WTC11 (cell line): ENCODE results near the gene LZTS2. TPM values are rescaled to one million over a fixed set of nuclear protein-coding genes. Genes with fewer than 3 reads are reported as not detected.

Experiments
- ATAC-seq: fragments of 200-7000 bp; cut with Tn5 transposase; 2 replicates; pipeline ENCODE4 v1.10.0; 2021; ENCODE audit warnings: mild to moderate bottlenecking, moderate library complexity
- CTCF ChIA-PET: fragments of 300-600 bp; sonication (Branson Sonifier 250); formaldehyde crosslinking; loops from one replicate; lab custom pipeline; 2021; ENCODE audit warnings: antibody characterized with exemption; lab: Charles Lee
- POLR2A ChIA-PET: fragments of 350-600 bp; sonication (Branson Sonifier 250); formaldehyde crosslinking; loops from one replicate; lab custom pipeline; 2021; ENCODE audit warnings: antibody characterized with exemption; lab: Charles Lee
- DNase-seq: peaks from one replicate; pipeline ENCODE4 v3.0.0; 2021; ENCODE audit warnings: low spot score
- H3K27ac Mint-ChIP-seq: 2 replicates; pipeline ENCODE4 v1.8.0; 2021; ENCODE audit warnings: mixed read lengths
- H3K27me3 Mint-ChIP-seq: 2 replicates; pipeline ENCODE4 v1.8.0; 2021; ENCODE audit warnings: low read depth, mild to moderate bottlenecking, moderate library complexity, mixed read lengths
- H3K36me3 Mint-ChIP-seq: 2 replicates; pipeline ENCODE4 v1.8.0; 2021; ENCODE audit warnings: mixed read lengths
- H3K4me1 Mint-ChIP-seq: 2 replicates; pipeline ENCODE4 v1.8.0; 2022; ENCODE audit warnings: mixed read lengths
- H3K4me3 Mint-ChIP-seq: 2 replicates; pipeline ENCODE4 v1.8.0; 2021; ENCODE audit warnings: mild to moderate bottlenecking, moderate library complexity, mixed read lengths
- H3K9me3 Mint-ChIP-seq: 2 replicates; pipeline ENCODE4 v1.8.0; 2021; ENCODE audit warnings: mixed read lengths
- CREB1 ChIP-seq: sonication (generic); formaldehyde crosslinking; IDR thresholded peaks from 2 replicates; pipeline ENCODE4 v1.8.0; 2023; ENCODE audit warnings: mild to moderate bottlenecking, missing genetic modification reagents
- E2F1 ChIP-seq: sonication (generic); formaldehyde crosslinking; IDR thresholded peaks from 2 replicates; pipeline ENCODE4 v1.8.0; 2022; ENCODE audit warnings: mild to moderate bottlenecking, missing genetic modification reagents
- EMX1 ChIP-seq: fragments of 250-450 bp; sonication (Bioruptor Pico); IDR thresholded peaks from 2 replicates; pipeline ENCODE4 v1.8.0; 2021; ENCODE audit warnings: mild to moderate bottlenecking
- FOXP1 ChIP-seq: sonication (generic); formaldehyde crosslinking; IDR thresholded peaks from 2 replicates; pipeline ENCODE4 v1.8.0; 2022; ENCODE audit warnings: missing genetic modification reagents, mild to moderate bottlenecking, moderate library complexity, borderline replicate concordance
- FOXP4 ChIP-seq: sonication (generic); formaldehyde crosslinking; IDR thresholded peaks from 2 replicates; pipeline ENCODE4 v1.8.0; 2022; ENCODE audit warnings: mild to moderate bottlenecking, missing genetic modification reagents
- GABPB1 ChIP-seq: sonication (generic); formaldehyde crosslinking; IDR thresholded peaks from 2 replicates; pipeline ENCODE4 v1.8.1; 2023; ENCODE audit warnings: mild to moderate bottlenecking, missing genetic modification reagents
- HMGA2 ChIP-seq: fragments of 250-450 bp; sonication (Bioruptor Pico); IDR thresholded peaks from 2 replicates; pipeline ENCODE4 v1.4.0; 2021; ENCODE audit warnings: mild to moderate bottlenecking, moderate library complexity
- JUN ChIP-seq: sonication (generic); formaldehyde crosslinking; IDR thresholded peaks from 2 replicates; pipeline ENCODE4 v1.8.0; 2023; ENCODE audit warnings: mild to moderate bottlenecking, missing genetic modification reagents
- KAT7 ChIP-seq: sonication (generic); formaldehyde crosslinking; IDR thresholded peaks from 2 replicates; pipeline ENCODE4 v1.8.1; 2023; ENCODE audit warnings: missing genetic modification reagents, mild to moderate bottlenecking, borderline replicate concordance
- MAX ChIP-seq: sonication (generic); formaldehyde crosslinking; IDR thresholded peaks from 2 replicates; pipeline ENCODE4 v1.8.0; 2022; ENCODE audit warnings: mild to moderate bottlenecking, missing genetic modification reagents
- MXD4 ChIP-seq: fragments of 250-450 bp; sonication (Bioruptor Pico); IDR thresholded peaks from 2 replicates; pipeline ENCODE4 v1.8.0; 2021; ENCODE audit warnings: mild to moderate bottlenecking, moderate library complexity, borderline replicate concordance
- MYBL2 ChIP-seq: sonication (generic); formaldehyde crosslinking; IDR thresholded peaks from 2 replicates; pipeline ENCODE4 v1.8.1; 2023; ENCODE audit warnings: mild to moderate bottlenecking, moderate library complexity, missing genetic modification reagents
- NFYB ChIP-seq: sonication (generic); formaldehyde crosslinking; conservative IDR thresholded peaks from 2 replicates; pipeline ENCODE4 v1.8.0; 2022; ENCODE audit warnings: low read depth, missing genetic modification reagents
- NR3C1 ChIP-seq: sonication (generic); formaldehyde crosslinking; conservative IDR thresholded peaks from 2 replicates; pipeline ENCODE4 v1.8.1; 2023; ENCODE audit warnings: low read depth, mild to moderate bottlenecking, missing genetic modification reagents
- OVOL2 ChIP-seq: fragments of 250-450 bp; sonication (Bioruptor Pico); IDR thresholded peaks from 2 replicates; pipeline ENCODE4 v1.9.0; 2021; ENCODE audit warnings: mild to moderate bottlenecking, borderline replicate concordance
- SP1 ChIP-seq: sonication (generic); formaldehyde crosslinking; conservative IDR thresholded peaks from 2 replicates; pipeline ENCODE4 v1.8.1; 2022; ENCODE audit warnings: missing genetic modification reagents
- ZNF532 ChIP-seq: fragments of 250-450 bp; sonication (Bioruptor Pico); IDR thresholded peaks from 2 replicates; pipeline ENCODE4 v1.9.0; 2021; ENCODE audit warnings: mild to moderate bottlenecking, borderline replicate concordance
- total RNA-seq: library from RNA; stranded (reverse); gene quantifications from 3 replicates; pipeline ENCODE4 v1.2.3, GENCODE V29; 2021
- TF ChIP-seq, protein P1 (sequence below): sonication (generic); formaldehyde crosslinking; conservative IDR thresholded peaks from 2 replicates; pipeline ENCODE4 v1.8.1; 2022; ENCODE audit warnings: mild to moderate bottlenecking, missing genetic modification reagents
- TF ChIP-seq, protein P2 (sequence below): sonication (generic); formaldehyde crosslinking; IDR thresholded peaks from 2 replicates; pipeline ENCODE4 v1.8.1; 2023; ENCODE audit warnings: mild to moderate bottlenecking, missing genetic modification reagents

The LZTS2 gene
- total RNA-seq, 1 experiment from 2014 or later = 84.6 TPM

DNA sequence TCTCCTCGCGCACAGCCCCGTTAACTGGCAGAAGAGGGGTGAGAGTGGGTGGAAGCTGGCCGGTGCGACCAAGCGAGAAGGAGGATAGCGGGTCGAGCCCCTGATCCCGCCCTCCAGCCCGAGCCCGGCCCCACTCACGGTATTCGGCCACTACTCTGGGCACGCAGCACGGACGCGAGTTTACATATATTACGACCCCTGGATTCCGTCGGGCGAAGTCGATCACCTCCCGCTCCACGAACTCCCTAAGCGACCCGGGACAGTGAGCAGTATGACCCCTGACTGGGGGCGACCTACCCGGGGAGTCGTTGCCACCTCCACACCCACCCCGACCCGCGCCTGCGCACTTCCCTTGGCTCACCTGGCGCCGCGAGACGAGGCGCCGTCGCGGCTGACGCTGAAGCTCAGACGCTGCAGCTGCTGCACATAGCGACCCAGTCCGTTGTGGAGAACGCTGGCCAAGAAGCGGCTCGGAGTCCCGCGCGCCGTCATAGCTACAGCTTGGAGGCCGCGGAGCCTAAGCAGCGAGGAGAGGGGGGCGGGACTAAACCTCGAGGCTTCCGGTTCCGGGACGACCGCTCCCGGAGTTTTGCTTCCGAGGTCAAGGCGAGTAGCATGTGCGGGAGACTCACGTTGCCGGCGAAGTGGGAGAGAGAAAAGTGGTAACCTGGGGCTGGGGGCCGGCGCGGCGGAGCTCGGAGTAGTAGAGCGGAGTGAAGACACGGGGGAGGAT is 12.5 kb upstream of the LZTS2 start, which contains the start of the genes MRPL43 and TWNK (continued):
- TF ChIP-seq OVOL2 (CRISPR knock-in tag) = no peak
- TF ChIP-seq SP1 (CRISPR knock-in tag) = peak; percentile 87
- TF ChIP-seq CREB1 = peak; percentile 75; the same call in 1 of the 2 replicates
- TF ChIP-seq HMGA2 = no peak
- TF ChIP-seq, protein P1, sequence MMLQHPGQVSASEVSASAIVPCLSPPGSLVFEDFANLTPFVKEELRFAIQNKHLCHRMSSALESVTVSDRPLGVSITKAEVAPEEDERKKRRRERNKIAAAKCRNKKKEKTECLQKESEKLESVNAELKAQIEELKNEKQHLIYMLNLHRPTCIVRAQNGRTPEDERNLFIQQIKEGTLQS (CRISPR knock-in tag) = peak; percentile 62; the same call in 1 of the 2 replicates
- TF ChIP-seq MAX = peak; percentile 97
- TF ChIP-seq ZNF532 (CRISPR knock-in tag) = no peak
- peak; percentile 38; the same call in 1 of the 2 replicates for TF ChIP-seq JUN (CRISPR knock-in tag)
- peak; percentile 92 for TF ChIP-seq FOXP1 (CRISPR knock-in tag)
- 0 out of 2 replicates have a peak, but pooled peaks have one; percentile 70 for TF ChIP-seq NR3C1 (CRISPR knock-in tag)
- no peak for TF ChIP-seq KAT7 (CRISPR knock-in tag)
- TF ChIP-seq NFYB = peak; percentile 26; the same call in 1 of the 2 replicates
- TF ChIP-seq EMX1 (CRISPR knock-in tag) = no peak
- TF ChIP-seq FOXP4 (CRISPR knock-in tag) = 0 out of 2 replicates have a peak, but pooled peaks have one; percentile 53

- Mint-ChIP-seq H3K36me3 (peaks cover 26% of the 10 kb centered on the region), H3K9me3 (no peaks in the 10 kb centered on the region), H3K4me1 (peaks cover 13% of the 10 kb centered on the region), H3K4me3 (peak overlapping the region; percentile 93), H3K27me3 (no peaks in the 10 kb centered on the region), H3K27ac (peak overlapping the region; percentile 93)
- ChIA-PET POLR2A (interaction anchor here (1.3 kb wide), 1 partner anchor 9 kb away, joined by 5 read pairs; no protein-coding TSS in a partner anchor), CTCF (interaction anchor here (1.0 to 4.5 kb wide), 8 partner anchors 10 to 418 kb away, joined by 3 to 28 read pairs (median 5); partner anchors contain the start of genes PDZD7 and SFXN3)
- ATAC-seq (no peak), DNase-seq (no peak)
- TF ChIP-seq E2F1 (CRISPR knock-in tag) (no peak), MYBL2 (CRISPR knock-in tag) (peak; percentile 21; the same call in 1 of the 2 replicates), MXD4 (no peak), GABPB1 (peak; percentile 5; the same call in 1 of the 2 replicates)
- TF ChIP-seq, protein P2, sequence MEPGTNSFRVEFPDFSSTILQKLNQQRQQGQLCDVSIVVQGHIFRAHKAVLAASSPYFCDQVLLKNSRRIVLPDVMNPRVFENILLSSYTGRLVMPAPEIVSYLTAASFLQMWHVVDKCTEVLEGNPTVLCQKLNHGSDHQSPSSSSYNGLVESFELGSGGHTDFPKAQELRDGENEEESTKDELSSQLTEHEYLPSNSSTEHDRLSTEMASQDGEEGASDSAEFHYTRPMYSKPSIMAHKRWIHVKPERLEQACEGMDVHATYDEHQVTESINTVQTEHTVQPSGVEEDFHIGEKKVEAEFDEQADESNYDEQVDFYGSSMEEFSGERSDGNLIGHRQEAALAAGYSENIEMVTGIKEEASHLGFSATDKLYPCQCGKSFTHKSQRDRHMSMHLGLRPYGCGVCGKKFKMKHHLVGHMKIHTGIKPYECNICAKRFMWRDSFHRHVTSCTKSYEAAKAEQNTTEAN = 0 out of 2 replicates have a peak, but pooled peaks have one; percentile 17
These were observed 11.9 kb upstream of the LZTS2 start for GRCh38 chr10:100987685-100988049.
